A172 (cell line): ENCODE data around the gene CYB5A. TPM values are rescaled to one million over a fixed set of nuclear protein-coding genes. Genes with fewer than 3 reads are reported as not detected.
"Not testable (repeated sequence)": the region's sequence is repeated elsewhere in the genome, so short reads cannot be mapped to it uniquely, and the experiment has no call there.

Source experiments
- DNase-seq: peaks from one replicate; pipeline ENCODE4 v3.0.0-alpha.2; 2015; ENCODE audit warnings: low spot score
- total RNA-seq: library from RNA; depleted of rRNA; stranded (reverse); fragments of >200 nt; shearing (Covaris generic); gene quantifications from 2 replicates; pipeline ENCODE4 v1.2.3, GENCODE V29; 2014

The CYB5A gene
- total RNA-seq, 1 experiment from 2014 or later, result 0.60 TPM

DNA sequence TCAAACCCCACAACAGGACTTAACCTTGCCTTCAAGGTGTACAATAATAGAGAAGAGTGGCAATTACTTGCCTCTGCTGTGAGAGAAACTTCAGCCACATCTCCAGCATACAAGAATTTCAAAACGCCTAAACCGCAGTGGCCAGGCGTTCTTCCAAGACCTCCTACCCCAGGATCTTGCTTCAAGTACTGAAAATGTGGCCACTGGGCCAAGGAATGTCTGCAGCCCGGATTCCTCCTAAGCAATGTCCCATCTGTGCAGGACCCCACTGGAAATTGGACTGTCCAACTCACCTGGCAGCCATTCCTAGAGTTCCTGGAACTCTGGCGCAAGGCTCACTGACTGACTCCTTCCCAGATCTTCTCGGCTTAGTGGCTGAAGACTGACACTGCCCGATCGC lies 2.8 kb upstream of the CYB5A start:
- DNase-seq, result no peak

DNA sequence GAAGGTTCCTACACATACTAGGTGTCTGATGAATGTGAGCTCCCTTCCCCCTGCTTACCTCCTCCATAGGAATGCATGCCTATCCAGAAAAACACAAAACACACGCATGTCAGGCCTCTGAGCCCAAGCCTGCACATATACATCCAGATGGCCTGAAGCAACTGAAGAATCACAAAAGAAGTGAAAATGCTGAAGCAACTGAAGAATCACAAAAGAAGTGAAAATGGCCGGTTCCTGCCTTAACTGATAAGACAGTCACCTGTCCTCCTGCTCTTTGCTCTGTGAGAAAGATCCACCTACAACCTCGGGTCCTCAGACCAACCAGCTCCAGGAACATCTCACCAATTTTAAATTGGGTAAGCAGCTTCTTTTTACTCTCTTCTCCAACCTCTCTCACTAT lies 1.2 kb upstream of the CYB5A start:
- not testable (repeated sequence) for DNase-seq

DNA sequence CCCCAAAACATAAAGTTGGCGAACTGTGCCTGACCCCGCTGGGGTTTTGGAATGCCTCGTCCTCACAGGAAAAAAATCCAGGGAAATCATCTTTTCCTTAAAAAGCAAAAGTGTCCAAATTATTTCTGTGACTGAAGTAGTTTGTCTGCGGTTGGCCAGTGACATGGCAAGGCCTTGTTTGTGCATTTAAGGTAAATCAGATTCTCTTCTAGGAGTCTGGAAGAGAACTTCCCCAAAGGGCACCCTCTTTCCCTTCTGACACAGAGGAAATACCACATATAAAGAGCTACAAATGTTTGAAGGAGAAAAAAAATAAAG lies 737 bp upstream of the CYB5A start:
- no peak for DNase-seq

DNA sequence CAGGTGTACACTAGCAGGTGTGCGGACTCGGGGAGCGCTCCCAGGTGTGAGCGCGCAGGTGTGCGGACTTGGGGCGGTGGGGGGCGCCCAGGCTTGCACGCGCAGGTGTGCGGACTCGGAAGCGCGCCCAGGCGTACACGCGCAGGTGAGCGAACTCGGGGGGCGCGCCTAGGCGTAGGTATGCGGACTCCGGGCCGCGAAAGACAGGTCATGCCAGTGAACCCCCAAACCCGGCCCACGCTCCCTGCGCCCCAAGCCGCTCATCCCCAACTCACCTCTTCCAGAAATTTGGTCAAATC lies 342 bp downstream of the CYB5A start:
- no peak for DNase-seq

DNA sequence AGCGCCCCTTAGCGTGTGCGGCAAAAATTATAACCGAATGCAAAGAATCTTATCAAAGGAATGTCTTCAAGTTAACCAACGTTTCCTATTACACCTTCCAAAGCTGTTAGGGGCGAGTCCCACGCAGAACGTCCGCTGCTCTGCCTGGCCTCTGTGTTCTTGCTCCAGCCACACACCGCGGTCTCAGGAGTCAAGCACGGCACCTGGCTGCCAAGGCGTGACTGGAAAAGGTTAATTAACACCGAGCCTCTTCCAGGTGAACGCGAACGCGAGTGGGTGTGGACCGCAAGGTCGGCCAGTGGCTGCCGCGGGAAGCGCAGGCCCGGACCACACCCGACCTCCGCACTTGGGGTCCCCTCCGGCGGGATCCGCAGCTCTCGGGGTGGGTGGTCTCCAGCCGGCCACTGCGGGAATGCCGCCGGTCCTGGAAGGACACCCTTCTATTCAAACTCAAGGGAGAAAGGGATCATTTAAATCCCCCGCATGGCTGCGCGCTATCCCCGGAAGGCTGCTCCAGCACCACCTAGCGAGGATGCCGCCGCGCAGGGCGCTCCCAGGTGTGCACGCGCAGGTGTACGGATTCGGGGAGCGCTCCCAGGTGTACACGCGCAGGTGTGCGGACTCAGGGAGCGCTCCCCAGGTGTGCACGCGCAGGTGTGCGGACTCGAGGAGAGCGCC lies 830 bp downstream of the CYB5A start:
- no peak for DNase-seq

DNA sequence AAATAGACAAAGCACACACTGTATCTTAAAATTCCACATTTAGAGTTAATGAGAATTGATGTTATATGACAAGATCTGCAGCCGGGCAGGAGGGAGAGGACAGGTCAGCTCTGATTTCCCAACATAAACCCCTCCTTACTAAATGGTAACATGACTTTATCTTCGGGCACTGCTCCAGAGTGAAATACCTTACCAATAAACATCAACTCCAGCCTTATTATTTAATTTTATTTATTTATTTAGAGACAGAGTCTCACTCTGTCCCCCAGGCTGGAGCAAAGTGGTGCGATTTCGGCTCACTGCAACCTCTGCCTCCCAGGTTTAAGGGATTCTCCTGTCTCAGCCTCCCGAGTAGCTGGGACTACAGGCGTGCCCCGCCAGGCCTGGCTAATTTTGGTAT lies 1.7 kb downstream of the CYB5A start:
- DNase-seq, result no peak

DNA sequence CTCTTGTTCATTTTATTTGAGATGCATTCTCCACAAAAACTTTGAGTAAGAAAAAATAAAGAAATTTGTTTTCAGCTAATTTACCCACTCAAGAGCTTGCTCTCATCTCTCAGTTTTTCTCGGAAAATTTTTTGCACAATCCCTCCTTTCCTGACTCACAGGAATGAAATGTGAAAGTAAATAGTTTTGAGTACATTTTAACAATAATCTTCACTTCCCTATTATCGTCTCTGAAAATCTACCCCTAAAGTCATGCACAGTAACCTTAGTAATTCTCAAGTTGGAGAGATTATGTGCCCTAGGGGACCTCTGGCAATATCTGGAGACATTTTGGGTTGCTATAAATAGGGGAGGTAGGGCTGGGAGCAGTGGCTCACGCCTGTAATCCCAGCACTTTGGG lies 2.6 kb downstream of the CYB5A start:
- DNase-seq, result peak; percentile 1

DNA sequence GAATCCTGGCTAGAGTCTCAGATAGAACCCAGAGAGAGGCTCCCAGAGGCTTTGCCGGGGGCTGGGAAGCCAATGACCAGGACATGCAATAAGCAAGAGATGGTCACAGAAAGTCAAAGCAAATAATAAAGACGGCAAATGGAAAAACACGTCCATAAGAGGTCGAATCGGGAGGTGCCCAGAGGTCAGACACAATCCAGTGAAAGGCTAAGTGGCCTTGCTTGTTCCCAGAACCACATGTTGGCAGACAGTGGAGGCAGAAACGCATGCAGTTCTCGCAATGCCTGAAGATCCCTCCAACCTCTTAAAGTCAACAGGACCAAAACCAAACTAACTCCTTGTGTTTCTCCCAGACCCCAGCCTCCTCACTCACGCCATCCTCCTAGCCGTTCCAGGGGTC lies 3.0 kb downstream of the CYB5A start:
- DNase-seq, result no peak

DNA sequence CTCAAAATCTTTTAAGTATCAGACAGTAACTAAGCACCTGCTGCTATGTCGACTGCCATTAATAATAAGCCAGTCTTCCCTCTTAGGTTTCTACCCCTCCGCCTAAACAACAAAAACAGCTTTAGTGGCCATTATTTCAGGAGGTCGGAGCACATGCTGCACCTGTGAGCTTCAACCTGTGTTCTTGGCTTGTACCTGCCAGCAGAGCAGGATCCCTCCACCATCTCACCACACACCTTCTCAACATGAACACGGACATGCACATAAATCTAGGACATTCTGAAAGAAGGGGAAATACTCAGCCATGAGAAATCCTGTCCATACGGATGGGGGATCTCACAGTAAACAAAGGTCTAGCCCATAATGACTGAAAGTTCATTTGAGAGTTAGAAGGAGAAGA lies 3.7 kb downstream of the CYB5A start:
- no peak for DNase-seq

DNA sequence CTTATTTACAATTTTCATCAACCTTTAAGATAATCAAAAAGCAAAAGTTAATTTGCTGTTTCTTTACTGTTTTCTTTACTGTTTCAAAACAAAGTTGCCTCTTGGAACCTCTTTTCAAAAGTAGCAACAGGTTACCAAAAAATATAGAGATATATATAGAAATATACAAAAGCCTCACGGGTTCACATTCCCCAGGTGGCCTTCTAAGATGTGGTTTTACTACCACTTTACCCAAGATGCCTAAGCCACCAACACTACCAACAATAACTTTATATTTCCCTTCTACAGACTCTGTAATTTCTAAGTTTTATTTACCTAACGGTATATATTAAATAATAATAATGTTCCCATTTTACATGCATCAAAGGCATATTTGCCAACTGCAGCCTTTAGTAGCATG lies 4.9 kb downstream of the CYB5A start:
- DNase-seq, result no peak

DNA sequence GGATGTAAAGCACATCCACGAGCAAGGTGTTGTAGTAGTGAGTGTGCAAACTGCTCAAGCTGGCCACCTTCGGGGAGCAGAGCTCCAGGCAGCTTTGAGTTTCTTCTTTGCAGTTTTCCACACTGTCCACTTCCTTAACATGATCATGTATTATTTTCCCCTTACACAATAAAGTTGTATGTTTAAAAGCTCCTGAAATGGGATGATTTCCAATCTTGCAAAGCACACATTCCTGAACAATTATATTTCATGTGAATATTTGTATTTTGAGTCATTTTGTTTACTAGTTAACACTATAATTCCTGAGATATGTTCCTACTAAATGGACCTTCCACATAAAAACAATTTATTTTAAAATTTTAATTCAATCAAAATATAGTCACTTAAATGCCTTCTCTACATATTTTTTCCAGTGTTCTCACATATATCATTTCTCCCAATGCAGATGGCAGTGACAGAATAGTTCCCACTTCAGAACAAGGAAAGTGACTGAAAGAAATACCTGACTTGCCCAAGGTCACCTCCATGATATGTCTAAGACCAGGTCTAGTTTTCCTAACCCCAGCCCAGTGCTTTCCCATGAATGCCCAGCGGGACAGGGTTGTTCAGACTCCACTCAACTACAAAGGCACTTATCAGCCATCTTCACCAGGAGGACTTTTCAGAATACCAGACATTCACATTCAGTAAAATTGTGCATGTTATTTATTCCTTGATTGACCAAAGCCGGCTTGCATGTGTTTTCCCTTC lies 5.5 kb downstream of the CYB5A start:
- DNase-seq, result no peak

DNA sequence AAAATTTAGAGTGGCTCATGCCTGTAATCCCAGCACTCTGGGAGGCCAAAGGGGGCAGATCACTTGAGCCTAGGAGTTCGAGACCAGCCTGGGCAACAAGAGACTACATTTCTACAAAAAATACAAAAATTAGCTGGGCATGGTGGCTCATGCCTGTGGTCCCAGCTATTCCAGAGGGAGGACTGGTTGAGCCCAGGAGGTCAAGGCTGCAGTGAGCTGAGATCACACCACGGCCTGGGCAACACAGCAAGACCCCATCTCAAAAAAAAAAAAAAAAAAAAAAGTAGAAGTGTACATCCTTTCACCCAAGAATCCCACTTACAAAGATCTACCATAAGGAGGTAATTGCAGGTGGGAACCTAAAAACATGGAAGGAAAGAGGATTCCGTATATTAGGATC lies 6.2 kb downstream of the CYB5A start:
- not testable (repeated sequence) for DNase-seq

DNA sequence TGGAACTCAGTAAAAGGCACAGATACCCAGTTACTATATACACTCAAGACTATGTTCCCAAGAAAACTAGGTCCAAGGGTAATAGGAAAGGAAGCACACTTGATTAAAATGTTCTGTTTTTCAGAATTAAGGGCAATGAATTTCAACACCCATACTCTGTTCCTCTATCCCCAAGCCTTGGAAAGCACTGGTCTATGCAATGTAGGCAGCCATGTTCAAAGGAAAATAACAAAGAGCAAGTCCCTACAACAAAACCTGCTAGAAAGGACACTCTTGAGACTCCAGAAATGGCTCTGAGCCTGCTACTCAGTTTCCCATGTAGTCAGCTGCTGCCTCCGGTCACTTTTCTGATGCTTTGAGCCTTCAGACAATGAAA lies 6.8 kb downstream of the CYB5A start:
- no peak for DNase-seq

DNA sequence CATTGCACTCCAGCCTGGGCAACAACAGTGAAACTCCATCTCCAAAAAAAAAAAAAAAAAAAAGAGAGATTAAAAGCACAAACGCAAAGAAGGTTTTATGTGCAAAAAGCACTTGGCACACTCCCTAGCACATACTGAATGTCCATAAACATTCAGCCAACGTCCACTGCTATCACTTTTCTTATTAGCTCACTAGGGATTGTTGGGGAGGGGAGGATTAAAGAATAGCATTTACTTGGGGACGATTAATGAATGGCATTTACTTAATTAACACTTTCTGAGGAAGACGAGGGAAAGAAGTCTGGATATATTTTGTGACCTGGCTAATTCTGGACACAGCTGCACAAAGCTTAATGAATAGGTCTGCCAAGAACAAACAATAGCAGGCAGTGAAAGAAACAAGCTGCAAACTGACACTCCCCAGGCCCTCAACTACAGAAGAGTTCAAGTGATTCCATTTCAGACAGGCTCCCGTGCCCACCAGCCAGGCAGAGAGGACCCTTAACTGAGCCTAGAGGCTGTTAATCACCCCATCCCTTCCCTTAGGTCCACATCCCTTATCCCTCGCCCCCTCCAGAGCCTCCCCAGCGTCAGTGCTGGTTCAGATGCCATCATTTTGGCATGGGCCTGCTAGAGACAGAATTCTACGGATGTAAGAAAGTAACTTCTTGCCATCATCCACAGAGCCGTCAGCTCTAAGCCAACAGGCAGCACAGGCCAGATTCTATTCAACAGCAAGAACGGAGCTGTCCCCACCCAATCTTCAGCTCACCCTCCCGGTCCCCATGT lies 7.4 kb downstream of the CYB5A start:
- DNase-seq, result no peak

DNA sequence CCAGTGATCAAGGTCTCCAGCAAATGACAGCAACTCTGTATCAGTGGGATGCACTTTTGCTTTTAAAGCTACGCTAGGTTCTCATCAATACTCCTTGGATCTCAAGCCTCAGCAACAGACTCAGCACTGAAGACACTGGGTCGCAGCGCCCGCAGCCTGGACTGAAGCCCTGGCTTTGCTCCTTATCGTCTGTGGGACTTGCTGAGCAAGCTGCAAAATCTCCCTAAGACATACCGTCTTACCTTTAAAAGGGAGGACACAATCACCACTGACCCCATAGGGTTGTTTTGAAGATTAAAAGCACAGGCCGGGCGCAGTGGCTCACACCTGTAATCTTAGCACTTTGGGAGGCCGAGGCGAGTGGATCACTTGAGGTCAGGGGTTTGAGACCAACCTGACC lies 8.1 kb downstream of the CYB5A start:
- no peak for DNase-seq

DNA sequence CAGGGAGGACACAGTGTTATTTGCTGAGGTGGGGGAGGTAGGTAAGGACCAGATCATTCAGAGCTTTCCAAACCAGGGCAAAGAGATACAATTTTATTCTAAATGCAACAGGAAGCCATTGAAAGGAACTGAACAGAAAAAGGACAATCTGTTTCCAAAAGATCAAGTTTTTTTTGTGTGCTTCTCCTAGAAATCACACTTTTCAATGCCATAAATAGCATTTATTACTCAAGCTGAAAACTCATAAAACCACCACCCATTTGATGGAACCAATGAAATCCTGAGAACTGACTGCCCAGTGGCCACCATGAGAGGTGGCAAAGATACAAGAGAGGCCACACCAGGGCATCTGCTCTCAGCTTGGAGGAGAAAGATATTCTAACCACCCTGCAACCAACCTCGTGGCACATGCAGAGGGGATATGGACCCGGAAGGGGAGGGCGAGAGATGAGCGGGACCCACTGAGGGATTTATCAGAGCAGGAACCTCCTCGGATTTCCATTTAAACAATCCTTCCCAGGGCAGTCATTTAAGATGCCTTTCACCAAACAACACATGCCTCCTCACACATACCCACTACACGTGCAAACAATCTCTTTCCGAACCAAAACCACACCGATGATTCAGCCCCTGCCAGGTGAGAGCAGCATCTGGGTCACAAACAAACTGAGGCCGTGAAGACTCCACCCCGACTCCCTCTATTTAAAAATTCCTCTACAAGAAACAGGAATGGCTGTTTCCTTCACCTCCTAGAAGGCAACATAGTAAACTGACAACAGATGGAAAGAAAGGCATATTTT lies 8.8 kb downstream of the CYB5A start:
- no peak for DNase-seq

DNA sequence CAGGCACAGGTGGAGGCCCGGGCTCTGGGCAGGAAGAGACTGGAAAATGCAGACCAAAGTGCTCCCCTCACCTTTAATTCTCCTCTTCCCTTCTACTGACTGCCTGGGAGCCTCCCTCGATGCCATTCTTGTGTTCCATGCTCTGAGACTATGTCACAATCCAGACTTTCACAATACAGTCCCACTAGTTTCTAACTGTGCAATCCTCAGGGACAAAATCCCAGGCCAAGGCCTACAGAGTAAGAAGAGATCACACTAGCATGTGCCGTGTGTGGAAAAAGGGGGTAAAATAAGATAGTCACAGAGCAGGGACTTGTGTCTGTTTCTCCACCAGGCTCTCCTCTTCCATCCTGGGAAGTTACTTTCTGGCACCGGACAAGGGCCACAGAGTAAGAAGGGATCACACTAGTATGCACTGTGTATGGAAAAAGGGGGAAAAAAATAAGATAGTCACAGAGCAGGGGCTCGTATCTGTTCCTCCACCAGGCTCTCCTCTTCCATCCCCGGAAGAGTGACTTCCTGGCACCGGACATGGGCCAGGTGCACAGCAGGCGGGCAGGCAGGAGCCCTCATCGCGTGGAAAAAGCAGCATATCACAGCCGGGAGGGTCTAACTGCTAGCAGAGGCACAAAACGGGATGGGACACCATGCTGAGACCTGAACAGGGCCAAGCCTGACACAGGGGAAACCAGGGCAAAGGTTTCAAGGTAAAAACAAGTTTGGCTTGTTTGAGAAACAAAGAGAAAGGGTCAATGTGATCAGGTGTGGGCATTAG lies 9.6 kb downstream of the CYB5A start:
- DNase-seq, result no peak

DNA sequence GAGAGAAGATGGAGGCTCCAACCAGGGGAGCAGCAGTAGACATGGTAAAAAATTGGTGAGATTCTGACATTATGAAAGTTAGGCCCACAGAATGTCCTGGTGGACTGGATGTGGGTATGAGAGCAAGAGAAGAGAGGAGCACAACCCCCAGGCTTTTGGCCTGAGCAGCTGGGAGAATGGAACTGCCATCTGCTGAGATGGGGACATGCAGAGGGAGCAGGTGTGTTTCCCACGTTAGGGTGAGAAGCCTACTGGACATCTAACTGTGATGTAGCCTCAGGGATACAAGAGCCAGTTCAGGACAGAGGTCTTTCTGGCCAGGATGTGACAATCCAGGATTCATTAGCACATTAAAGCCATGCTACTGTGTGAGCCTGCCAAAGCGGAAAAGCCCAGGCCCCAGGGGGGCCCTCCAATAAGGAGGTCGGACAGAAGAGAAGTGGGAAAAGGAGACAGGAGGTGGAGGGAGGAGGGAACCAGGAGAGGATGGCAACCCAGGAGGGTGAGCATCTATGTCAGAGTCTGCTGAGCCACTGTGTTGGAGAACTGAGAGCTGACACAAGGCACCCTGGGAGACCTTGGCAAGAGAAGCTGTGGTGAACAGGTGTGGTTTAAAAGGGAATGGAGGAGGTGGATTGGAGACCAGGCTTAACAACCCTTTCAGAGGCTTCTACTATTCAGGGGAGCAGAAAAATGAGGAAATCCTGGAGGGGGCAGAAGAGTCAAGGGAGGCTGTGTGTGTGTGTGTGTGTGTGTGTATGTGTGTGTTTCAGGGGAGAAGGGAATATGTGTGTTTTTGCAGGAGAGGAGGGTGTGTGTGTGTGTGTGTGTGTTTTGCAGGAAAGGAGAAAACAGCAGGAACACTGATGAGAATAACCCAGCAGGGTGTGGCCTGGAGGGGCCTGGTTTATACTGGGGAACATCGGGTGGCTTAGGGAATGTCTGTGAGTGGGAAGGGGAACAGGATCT lies 10.5 kb downstream of the CYB5A start:
- DNase-seq, result no peak

DNA sequence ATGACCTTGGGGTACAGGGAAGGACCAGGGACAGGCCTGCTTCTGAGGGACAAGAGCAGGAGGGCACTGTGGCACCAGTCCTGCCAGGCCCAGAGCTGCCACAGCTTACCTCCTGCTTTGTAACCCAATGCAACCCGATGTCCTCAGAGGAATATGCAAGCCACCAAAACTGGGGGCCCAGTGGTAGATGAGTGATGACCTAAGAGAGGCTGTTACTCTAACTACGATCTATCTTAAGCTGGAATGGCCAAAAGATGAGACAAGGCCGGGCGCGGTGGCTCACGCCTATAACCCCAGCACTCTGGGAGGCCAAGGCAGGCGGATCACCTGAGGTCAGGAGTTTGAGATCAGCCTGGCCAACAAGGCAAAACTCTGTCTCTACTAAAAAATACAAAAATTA lies 12.8 kb downstream of the CYB5A start:
- DNase-seq, result no peak

DNA sequence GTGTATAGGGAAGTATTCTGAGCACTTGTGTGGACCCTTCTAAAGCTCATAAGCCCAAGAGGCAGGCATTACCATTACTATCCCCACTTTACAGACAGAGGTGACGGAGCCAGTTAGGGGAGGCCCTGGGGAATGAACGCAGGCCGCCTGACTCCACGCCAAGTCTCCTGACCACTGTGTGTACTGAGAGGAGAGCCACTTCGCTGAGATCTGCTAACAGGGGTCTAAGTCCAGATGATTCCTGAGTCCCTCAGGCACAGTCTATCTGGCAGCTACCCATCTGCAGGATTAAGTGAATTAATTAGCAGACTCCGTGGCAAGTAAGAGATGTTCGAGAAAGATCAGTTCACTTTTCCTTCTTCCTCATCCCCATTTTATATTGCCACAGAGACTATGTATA lies 13.7 kb downstream of the CYB5A start:
- DNase-seq, result no peak

DNA sequence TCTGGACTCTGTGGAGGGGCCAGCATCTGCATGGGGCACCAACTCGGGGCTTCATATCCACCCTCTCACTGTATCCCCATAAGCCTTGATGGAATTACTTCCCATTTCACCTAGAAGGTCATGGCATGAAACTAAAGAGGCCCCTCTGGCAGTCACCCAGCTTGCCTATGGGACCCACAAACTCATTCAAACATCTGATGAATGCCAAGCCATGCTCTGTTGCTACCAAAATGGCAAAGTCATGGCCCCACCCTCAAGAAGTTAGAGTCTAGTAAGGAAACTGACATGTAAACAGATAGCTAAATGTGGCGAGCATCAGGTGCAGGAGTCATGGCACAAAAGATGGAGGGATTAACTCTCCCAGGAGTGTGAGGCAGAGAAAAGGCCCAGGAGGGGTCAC lies 14.5 kb downstream of the CYB5A start:
- DNase-seq, result no peak
